Pancreas (tissue), 10 donors: ENCODE results near the gene CD63. TPM values are rescaled to one million over a fixed set of nuclear protein-coding genes. Genes with fewer than 3 reads are reported as not detected.
"Not testable (repeated sequence)": the region's sequence is repeated elsewhere in the genome, so short reads cannot be mapped to it uniquely, and the experiment has no call there.

Experiments
- ATAC-seq, 4 donors: fragments of 200-7000 bp; cut with Tn5 transposase; one replicate each; pipeline versions ENCODE4 v1.8.0 to v1.9.1; 2020; ENCODE audit warnings: mild to moderate bottlenecking in 4 of 4, moderate library complexity in 4 of 4
- DNase-seq, 6 donors: peaks; one replicate each; pipeline ENCODE4 v3.0.0-alpha.2; 2020
- FAIRE-seq: peaks from 2 replicates; lab custom pipeline; 2012; peaks lifted over from hg19 to GRCh38; lab: Jason Lieb, UNC
- H3K27ac ChIP-seq, 4 donors: fragments of 200-600 bp; sonication (generic); 1 replicate in 3 of 4; 2 replicates in 1 of 4; pipeline versions ENCODE4 v1.5.0 to v1.8.0; 2020
- H3K27me3 ChIP-seq, 4 donors: fragments of 200-600 bp; one replicate each; pipeline ENCODE4 v1.8.0; 2021
- H3K36me3 ChIP-seq, 3 donors: fragments of 200-600 bp; sonication (generic) in 1 of 3; one replicate each; pipeline versions ENCODE4 v1.5.0 to v1.8.0; 2020 to 2021
- H3K4me1 ChIP-seq, 3 donors: fragments of 200-600 bp; one replicate each; pipeline ENCODE4 v1.8.0; 2021
- H3K4me3 ChIP-seq, 4 donors: fragments of 200-600 bp; sonication (generic) in 2 of 4; one replicate each; pipeline versions ENCODE4 v1.5.0 to v1.8.0; 2020 to 2021
- H3K9me3 ChIP-seq, 4 donors: fragments of 200-600 bp; one replicate each; pipeline ENCODE4 v1.8.0; 2021
- CTCF ChIP-seq, 4 donors: fragments of 200-600 bp; sonication (generic) in 3 of 4; IDR thresholded peaks; one replicate each; pipeline versions ENCODE4 v1.5.0 to v1.8.0; 2021; ENCODE audit warnings: antibody characterized with exemption in 4 of 4
- WGBS, 2 donors: extraction: QIAGEN DNeasy Blood & Tissue Kit; methylation state at CpG; one replicate each; pipeline ENCODE4 v1.1.7; 2013; 5-methylcytosine and 5-hydroxymethylcytosine counted together
- intact Hi-C, 3 donors: fragments of 100-400 bp; cut with DNase I; formaldehyde crosslinking; loops; one replicate each; pipeline versions ENCODE4 v1.11.1 to v1.14.2; 2022
- polyA plus RNA-seq, 2 donors: library from polyadenylated mRNA; stranded (reverse); fragments of 200-250 nt; gene quantifications; one replicate each; pipeline ENCODE4 v1.2.3, GENCODE V29; 2013
- total RNA-seq, 6 donors: library from RNA; stranded (reverse); fragmentation: NEBNext Ultra II Directional in 4 of 6; extraction: Animal tissue kit (Norgen Biotek cat#: 25700) in 4 of 6; gene quantifications; one replicate each; pipeline versions ENCODE4 v1.2.1 to v1.2.4, GENCODE V29; 2021 to 2023
- donor health status: healthy with polysubstance abuse.
- donor health status: DM: no; HTN: no; CAD: no; lungs with moderate emphysema.
- donor health status: DM: no; HTN: no; CAD: no.
- donor health status: control.
- donor health status: control.
- donor health status: Bipolar disorder and iron deficiency.
- donor health status: DM: yes; HTN: yes; CAD: no.
- donor health status: DM: no; HTN: no; CAD: no.
- donor health status: DM: no; HTN: no; CAD: no.
- donor health status: DM: yes; HTN: yes; CAD: no.

Gene CD63
- total and polyA plus RNA-seq, 8 donors: 433 to 717 (median 578) TPM

GRCh38 chr12:55765736-55766290, 37.0 kb upstream of the CD63 start:
- peaks cover 0 to 9% (median 0%) of the 10 kb centered on the region in 3 donors for H3K36me3 ChIP-seq

GRCh38 chr12:55762646-55763045, 33.8 kb upstream of the CD63 start:
- ATAC-seq: no peak
- no peak overlapping the region for H3K27ac ChIP-seq
- H3K4me1 ChIP-seq: no peaks in the 10 kb centered on the region
- no peaks in the 10 kb centered on the region for H3K9me3 ChIP-seq
- H3K4me3 ChIP-seq: no peak overlapping the region
- intact Hi-C loops: no loop called here
- H3K27me3 ChIP-seq: no peaks in the 10 kb centered on the region
- no peak for FAIRE-seq
- DNase-seq: no peak
- peaks cover 0 to 30% (median 7%) of the 10 kb centered on the region in 3 donors for H3K36me3 ChIP-seq
- no peak for TF ChIP-seq CTCF (IDR thresholded peaks at IDR 0.05)

More at GRCh38 chr12:55765736-55766290, 37.0 kb upstream of the CD63 start:
- Histone ChIP-seq H3K9me3 (no peaks in the 10 kb centered on the region), H3K27me3 (no peaks in the 10 kb centered on the region), H3K27ac (no peak overlapping the region), H3K4me3 (no peak overlapping the region), H3K4me1 (no peaks in the 10 kb centered on the region)
- no peak for FAIRE-seq
- WGBS, 2 donors: 78 to 81% methylated on average over 5 of the region's 5 CpGs
- no peak for TF ChIP-seq CTCF (IDR thresholded peaks at IDR 0.05)
- intact Hi-C loops: no loop called here
- no peak for DNase-seq
- no peak for ATAC-seq

- intact Hi-C loops: no loop called here
- Histone ChIP-seq H3K9me3 (no peaks in the 10 kb centered on the region), H3K36me3 (peaks cover 0 to 40% (median 9%) of the 10 kb centered on the region in 3 donors), H3K27me3 (no peaks in the 10 kb centered on the region), H3K4me1 (no peaks in the 10 kb centered on the region), H3K27ac (no peak overlapping the region), H3K4me3 (no peak overlapping the region)
- no peak for DNase-seq
- no peak for ATAC-seq
- no peak for TF ChIP-seq CTCF (IDR thresholded peaks at IDR 0.05)
- WGBS, 2 donors: 93 to 95% methylated on average over 6 of the region's 6 CpGs
- no peak for FAIRE-seq
Measured at GRCh38 chr12:55760663-55761062, 31.9 kb upstream of the CD63 start.

- DNase-seq, H3K4me3 ChIP-seq, H3K27ac ChIP-seq, FAIRE-seq, H3K27me3 ChIP-seq, H3K9me3 ChIP-seq, ATAC-seq, H3K4me1 ChIP-seq: not testable (repeated sequence)
- peaks cover 0 to 42% (median 15%) of the 10 kb centered on the region in 3 donors for H3K36me3 ChIP-seq
- intact Hi-C loops: loop anchor here in 1 of 3 donors (10.0 kb wide), 1 partner anchor 46 kb away; no protein-coding TSS in a partner anchor
- 98% methylated on average over 4 of the region's 4 CpGs for WGBS, 2 donors
Measured at GRCh38 chr12:55758575-55758974, 29.8 kb upstream of the CD63 start.

GRCh38 chr12:55757701-55758100, 28.9 kb upstream of the CD63 start:
- intact Hi-C loops: loop anchor here in 1 of 3 donors (10.0 kb wide), 1 partner anchor 47 kb away; no protein-coding TSS in a partner anchor
- H3K9me3 ChIP-seq: no peaks in the 10 kb centered on the region
- WGBS, 2 donors: 82 to 87% methylated on average over 2 of the region's 2 CpGs
- H3K4me3 ChIP-seq: no peak overlapping the region
- no peak for TF ChIP-seq CTCF (IDR thresholded peaks at IDR 0.05)
- H3K4me1 ChIP-seq: no peaks in the 10 kb centered on the region
- no peak overlapping the region for H3K27ac ChIP-seq
- H3K36me3 ChIP-seq: peaks cover 0 to 41% (median 15%) of the 10 kb centered on the region in 3 donors
- no peaks in the 10 kb centered on the region for H3K27me3 ChIP-seq
- ATAC-seq: no peak
- DNase-seq: no peak
- no peak for FAIRE-seq
